DND-41 (cell line): Measurements from ENCODE around the gene CLOCK.

Experiments used
- ATAC-seq: fragments of 200-7000 bp; cut with Tn5 transposase; 3 replicates; pipeline ENCODE4 v1.9.1; 2021; ENCODE audit warnings: low read depth; ENCODE audit not compliant: insufficient read depth
- DNase-seq: peaks from one replicate; pipeline ENCODE4 v3.0.0-alpha.2; 2020
- H2AFZ ChIP-seq: 2 replicates; pipeline ENCODE4 v1.6.0; 2012; ENCODE audit warnings: low read depth, low read length
- H3K27ac ChIP-seq: 2 replicates; pipeline ENCODE4 v1.5.1; 2012; ENCODE audit warnings: low read length, inconsistent platforms
- H3K27me3 ChIP-seq: fragments of 200-600 bp; sonication (generic); 2 replicates; pipeline ENCODE4 v1.6.0; 2012; ENCODE audit warnings: low read length, mild to moderate bottlenecking, inconsistent platforms; ENCODE audit not compliant: insufficient read depth, poor library complexity
- H3K36me3 ChIP-seq: 2 replicates; pipeline ENCODE4 v1.5.1; 2012; ENCODE audit warnings: low read length, inconsistent platforms; ENCODE audit not compliant: insufficient read depth
- H3K4me1 ChIP-seq: 2 replicates; pipeline ENCODE4 v1.5.1; 2012; ENCODE audit warnings: mild to moderate bottlenecking, low read length; ENCODE audit not compliant: insufficient read depth
- H3K4me2 ChIP-seq: 2 replicates; pipeline ENCODE4 v1.6.0; 2012; ENCODE audit warnings: mild to moderate bottlenecking, moderate library complexity, low read length, inconsistent platforms; ENCODE audit not compliant: insufficient read depth
- H3K4me3 ChIP-seq, 2 experiments: fragments of 200-600 bp in 1 of 2; shearing (Covaris generic) in 1 of 2; 2 replicates each; pipeline ENCODE4 v1.5.1; 2012 to 2016; ENCODE audit warnings: inconsistent platforms in 2 of 2, low read length in 2 of 2, mild to moderate bottlenecking in 2 of 2, low read depth in 1 of 2, moderate library complexity in 1 of 2
- H3K79me2 ChIP-seq: 2 replicates; pipeline ENCODE4 v1.6.0; 2012; ENCODE audit warnings: low read length, inconsistent platforms; ENCODE audit not compliant: insufficient read depth
- H3K9ac ChIP-seq: 2 replicates; pipeline ENCODE4 v1.6.0; 2012; ENCODE audit warnings: low read depth, mild to moderate bottlenecking, inconsistent platforms, low read length, moderate library complexity
- H3K9me3 ChIP-seq: 2 replicates; pipeline ENCODE4 v1.5.1; 2012; ENCODE audit warnings: low read length, moderate library complexity, mild to moderate bottlenecking, inconsistent platforms; ENCODE audit not compliant: insufficient read depth, severe bottlenecking
- H4K20me1 ChIP-seq: 2 replicates; pipeline ENCODE4 v1.6.0; 2012; ENCODE audit warnings: low read length; ENCODE audit not compliant: insufficient read depth
- EZH2 ChIP-seq: IDR thresholded peaks from 3 replicates; pipeline ENCODE4 v1.6.1; 2012; ENCODE audit warnings: borderline replicate concordance, low read depth, mild to moderate bottlenecking, moderate library complexity, low read length, inconsistent platforms; ENCODE audit not compliant: severe bottlenecking
- TF ChIP-seq, protein P1 (sequence below): IDR thresholded peaks from 2 replicates; pipeline ENCODE4 v1.5.1; 2012; ENCODE audit warnings: borderline replicate concordance, low read length, moderate library complexity, mild to moderate bottlenecking; ENCODE audit not compliant: poor library complexity, severe bottlenecking; ENCODE audit errors: extremely low read depth

The CLOCK gene

DNA sequence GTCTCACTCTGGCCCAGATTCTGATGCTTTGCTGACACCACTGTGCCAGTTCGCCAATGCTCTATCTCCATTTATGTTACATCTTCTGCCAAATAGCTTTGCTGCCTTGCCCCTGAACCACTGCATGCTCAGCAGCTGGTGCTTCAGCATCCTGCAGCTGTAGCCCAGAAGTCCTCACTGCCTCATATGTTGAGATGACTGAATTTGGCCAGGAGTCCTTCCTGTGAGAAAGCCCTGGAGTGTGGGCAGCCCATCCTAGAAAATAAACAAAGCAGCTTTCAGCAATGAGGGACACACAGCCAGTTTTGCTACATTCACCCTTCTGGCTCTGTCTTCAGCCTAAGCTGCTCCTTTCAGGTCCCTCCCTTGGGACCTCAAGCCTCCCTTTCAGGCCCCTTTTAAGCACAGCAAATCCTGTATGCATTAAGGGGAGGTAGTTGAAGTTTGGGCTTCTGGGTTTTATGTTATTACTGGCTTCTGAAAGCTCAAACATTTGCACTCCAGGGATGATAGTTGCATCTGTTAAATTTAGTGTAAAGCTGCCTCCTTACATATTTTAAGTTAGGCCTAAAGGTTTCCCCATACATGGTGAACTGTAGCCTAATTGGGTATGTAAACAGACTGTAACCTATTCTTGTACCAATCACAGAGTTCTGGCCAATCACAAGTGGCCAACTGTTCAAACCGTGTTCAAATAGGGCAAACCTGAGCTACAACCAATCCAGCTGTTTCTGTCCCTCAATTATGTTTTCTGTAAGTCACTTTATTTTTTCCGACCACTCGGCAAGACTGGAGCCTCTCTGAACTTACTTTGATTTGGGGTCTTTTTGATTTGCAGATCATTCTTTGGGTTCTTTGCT lies 153.0 kb downstream of the CLOCK start:
- no peaks in the 10 kb centered on the region for H3K9me3 ChIP-seq
- peaks cover 27% of the 10 kb centered on the region for H3K4me1 ChIP-seq
- H3K4me2 ChIP-seq = no peak overlapping the region
- no peak overlapping the region for H3K27ac ChIP-seq
- ATAC-seq = no peak
- H2AFZ ChIP-seq = 0 out of 2 replicates have a peak overlapping the region, but pooled peaks have one; percentile 15
- H3K36me3 ChIP-seq = peaks cover 15% of the 10 kb centered on the region
- no peaks in the 10 kb centered on the region for H3K27me3 ChIP-seq
- H3K9ac ChIP-seq = no peak overlapping the region
- no peak overlapping the region for H3K4me3 ChIP-seq
- TF ChIP-seq, protein P1, sequence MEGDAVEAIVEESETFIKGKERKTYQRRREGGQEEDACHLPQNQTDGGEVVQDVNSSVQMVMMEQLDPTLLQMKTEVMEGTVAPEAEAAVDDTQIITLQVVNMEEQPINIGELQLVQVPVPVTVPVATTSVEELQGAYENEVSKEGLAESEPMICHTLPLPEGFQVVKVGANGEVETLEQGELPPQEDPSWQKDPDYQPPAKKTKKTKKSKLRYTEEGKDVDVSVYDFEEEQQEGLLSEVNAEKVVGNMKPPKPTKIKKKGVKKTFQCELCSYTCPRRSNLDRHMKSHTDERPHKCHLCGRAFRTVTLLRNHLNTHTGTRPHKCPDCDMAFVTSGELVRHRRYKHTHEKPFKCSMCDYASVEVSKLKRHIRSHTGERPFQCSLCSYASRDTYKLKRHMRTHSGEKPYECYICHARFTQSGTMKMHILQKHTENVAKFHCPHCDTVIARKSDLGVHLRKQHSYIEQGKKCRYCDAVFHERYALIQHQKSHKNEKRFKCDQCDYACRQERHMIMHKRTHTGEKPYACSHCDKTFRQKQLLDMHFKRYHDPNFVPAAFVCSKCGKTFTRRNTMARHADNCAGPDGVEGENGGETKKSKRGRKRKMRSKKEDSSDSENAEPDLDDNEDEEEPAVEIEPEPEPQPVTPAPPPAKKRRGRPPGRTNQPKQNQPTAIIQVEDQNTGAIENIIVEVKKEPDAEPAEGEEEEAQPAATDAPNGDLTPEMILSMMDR = no peak
- TF ChIP-seq EZH2 = no peak
- H4K20me1 ChIP-seq = peaks cover 22% of the 10 kb centered on the region
- peaks cover 33% of the 10 kb centered on the region for H3K79me2 ChIP-seq
- DNase-seq = no peak

DNA sequence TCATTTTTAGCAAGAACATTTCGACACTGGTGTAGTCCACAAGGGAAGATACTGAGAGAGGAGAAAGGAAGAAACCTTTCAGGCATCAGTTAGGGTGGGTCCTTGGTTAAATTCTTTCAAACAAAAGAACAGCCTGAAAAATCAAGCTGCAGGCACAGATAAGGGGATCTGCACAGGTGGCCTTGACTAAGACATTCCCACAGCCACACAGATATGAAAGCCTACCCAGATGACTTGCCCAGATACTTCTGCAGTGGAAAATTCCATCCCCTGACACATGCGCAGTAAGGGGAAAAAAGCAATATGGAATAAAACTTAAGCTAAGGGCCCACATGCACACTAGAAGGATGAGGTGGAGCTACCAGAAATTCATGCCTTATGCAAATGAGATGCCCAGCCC lies 159.9 kb downstream of the CLOCK start:
- Histone ChIP-seq H2AFZ (no peak overlapping the region), H4K20me1 (no peaks in the 10 kb centered on the region), H3K27me3 (no peaks in the 10 kb centered on the region), H3K27ac (no peak overlapping the region), H3K9me3 (no peaks in the 10 kb centered on the region), H3K9ac (no peak overlapping the region), H3K4me1 (no peaks in the 10 kb centered on the region), H3K79me2 (no peaks in the 10 kb centered on the region), H3K36me3 (no peaks in the 10 kb centered on the region), H3K4me2 (no peak overlapping the region), H3K4me3 (no peak overlapping the region)
- TF ChIP-seq, protein P1 = no peak
- TF ChIP-seq EZH2 = no peak
- ATAC-seq (no peak), DNase-seq (no peak)

DNA sequence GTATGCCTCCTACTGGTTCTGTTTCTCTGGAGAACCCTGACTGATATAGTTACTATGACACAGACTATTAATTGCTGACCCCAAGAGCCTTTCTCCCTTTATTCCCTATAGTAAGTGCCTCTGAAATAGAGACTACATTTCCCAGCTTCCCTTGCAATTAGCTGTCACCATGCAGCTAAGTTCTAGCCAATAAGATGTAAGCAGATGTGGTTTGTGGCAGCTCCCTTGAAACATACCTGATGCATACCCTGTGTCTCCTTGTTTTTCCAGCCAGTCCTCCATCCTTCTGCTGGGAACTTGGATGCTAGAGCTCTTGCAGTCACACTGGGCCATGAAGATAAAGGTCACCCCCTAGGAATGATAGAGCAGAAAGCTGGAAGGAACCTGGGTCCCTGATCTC lies 160.6 kb downstream of the CLOCK start:
- no peak overlapping the region for H3K27ac ChIP-seq
- no peak overlapping the region for H2AFZ ChIP-seq
- ATAC-seq = peak; percentile 95
- TF ChIP-seq, protein P1 = no peak
- no peak for TF ChIP-seq EZH2
- H3K4me1 ChIP-seq = no peaks in the 10 kb centered on the region
- no peak for DNase-seq
- H3K9me3 ChIP-seq = no peaks in the 10 kb centered on the region
- no peaks in the 10 kb centered on the region for H4K20me1 ChIP-seq
- no peaks in the 10 kb centered on the region for H3K36me3 ChIP-seq
- H3K9ac ChIP-seq = no peak overlapping the region
- H3K79me2 ChIP-seq = no peaks in the 10 kb centered on the region
- H3K4me3 ChIP-seq = no peak overlapping the region
- H3K27me3 ChIP-seq = no peaks in the 10 kb centered on the region
- no peak overlapping the region for H3K4me2 ChIP-seq
